Suppressor macrophage treated with lipopolysaccharide for 1 hour (primary cell): ENCODE data around the gene ARFGEF3.
"Not testable (repeated sequence)": the region's sequence is repeated elsewhere in the genome, so short reads cannot be mapped to it uniquely, and the experiment has no call there.

ENCODE experiments used
- DNase-seq, 3 donors: peaks; one replicate each; pipeline ENCODE4 v3.0.0-alpha.2; 2020 to 2022

The ARFGEF3 gene

DNA sequence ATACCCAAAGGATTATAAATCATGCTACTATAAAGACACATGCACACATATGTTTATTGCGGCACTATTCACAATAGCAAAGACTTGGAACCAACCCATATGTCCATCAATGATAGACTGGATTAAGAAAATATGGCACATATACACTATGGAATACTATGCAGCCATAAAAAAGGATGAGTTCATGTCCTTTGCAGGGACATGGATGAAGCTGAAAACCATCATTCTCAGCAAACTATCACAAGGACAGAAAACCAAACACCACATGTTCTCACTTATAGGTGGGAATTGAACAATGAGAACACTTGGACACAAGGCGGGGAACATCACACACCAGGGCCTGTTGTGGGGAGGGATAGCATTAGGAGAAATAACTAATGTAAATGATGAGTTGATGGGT lies 50.8 kb downstream of the ARFGEF3 start:
- DNase-seq: not testable (repeated sequence)

DNA sequence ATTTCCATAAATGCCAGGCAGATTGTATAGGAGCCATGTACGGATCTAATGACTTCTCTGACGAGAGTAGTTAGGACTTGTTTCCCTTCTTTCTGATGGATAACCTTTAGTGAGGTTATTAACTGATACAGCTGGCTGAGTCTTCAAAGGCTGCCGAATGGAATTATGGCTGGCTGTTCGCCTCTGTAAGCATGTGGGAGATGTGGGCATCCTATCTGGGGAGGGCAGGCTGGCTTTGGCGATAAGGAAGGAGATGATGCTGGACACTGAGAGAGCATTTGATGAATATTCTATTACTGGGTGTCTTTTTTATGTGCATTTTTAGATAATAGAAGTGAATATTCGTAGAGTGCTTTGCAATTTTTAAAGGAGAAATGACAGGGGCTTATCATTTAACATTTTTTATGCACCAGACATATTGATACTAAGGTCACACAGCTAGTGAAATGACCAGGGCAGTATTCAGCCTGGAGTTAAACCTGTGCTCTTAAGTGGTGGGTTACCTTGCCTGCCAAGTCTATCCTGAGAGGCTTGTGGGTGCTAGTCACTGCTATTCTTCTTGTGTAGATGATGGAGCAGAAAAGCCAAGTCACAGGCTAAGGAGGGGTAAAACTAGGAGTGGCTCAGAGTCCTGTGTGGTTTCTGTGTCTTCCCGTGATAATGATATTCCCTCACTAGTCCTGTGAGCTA lies 53.5 kb downstream of the ARFGEF3 start:
- no peak for DNase-seq

DNA sequence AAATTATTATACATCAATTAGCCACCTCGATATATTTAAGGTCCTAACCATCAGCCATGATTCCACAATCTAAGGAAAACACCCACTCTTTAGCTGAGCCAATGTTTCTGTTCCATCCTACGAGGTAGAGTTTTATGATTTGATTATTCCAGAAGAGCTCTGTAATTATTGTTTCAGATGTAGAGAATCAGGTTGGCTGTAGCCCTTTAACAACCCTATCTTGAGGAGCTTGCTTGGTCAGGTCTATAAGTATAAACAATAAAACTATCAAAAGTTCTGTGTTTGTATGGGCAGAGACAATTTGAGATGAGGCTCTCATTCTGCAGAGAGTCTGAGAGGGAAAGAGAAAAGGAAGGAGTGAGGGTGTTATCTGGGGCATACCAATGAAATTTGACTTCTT lies 56.7 kb downstream of the ARFGEF3 start, which contains the start of gene PBOV1:
Gene PBOV1, minus strand, starts transcription at position 43 of the 400 bp plus-strand sequence. CDS start 96 bp downstream, outside the sequence.
- no peak for DNase-seq

DNA sequence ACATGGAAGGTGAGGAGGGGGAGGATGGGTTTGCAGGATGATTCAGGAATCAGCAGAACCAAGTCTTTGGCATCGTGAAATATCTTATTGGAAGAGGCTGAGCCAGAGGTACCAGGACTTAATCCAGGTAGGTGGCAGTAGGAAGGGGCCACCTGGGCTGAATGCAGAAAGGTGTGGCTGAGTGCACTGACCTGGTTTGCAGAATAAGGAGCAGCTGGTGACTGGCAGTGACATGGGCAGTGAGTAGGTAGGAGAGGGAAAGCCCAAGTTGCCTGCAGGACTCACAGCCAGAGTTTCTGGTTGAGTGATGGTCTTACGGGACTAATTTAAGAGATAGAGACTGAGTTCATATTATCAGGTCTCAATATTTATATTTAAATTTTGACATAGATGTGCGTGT lies 57.7 kb downstream of the ARFGEF3 start:
- DNase-seq: no peak

DNA sequence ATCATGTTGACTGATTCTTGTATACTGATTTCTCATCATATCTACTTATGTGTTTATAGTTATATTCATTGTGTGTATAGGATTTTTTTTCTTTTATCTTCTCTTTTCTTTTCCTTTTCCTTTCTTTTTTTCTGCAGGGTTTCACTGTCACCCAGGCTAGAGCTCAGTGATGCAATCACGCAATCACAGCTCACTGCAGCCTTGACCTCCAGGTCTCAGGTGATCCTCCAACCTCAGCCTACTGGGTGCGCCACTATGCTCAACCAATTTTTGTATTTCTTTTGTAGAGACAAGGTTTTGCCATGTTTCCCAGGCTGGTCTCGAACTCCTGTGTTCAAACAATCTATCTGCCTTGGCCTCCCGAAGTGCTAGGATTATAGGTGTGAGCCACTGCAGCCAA lies 58.2 kb downstream of the ARFGEF3 start:
- DNase-seq: no peak

DNA sequence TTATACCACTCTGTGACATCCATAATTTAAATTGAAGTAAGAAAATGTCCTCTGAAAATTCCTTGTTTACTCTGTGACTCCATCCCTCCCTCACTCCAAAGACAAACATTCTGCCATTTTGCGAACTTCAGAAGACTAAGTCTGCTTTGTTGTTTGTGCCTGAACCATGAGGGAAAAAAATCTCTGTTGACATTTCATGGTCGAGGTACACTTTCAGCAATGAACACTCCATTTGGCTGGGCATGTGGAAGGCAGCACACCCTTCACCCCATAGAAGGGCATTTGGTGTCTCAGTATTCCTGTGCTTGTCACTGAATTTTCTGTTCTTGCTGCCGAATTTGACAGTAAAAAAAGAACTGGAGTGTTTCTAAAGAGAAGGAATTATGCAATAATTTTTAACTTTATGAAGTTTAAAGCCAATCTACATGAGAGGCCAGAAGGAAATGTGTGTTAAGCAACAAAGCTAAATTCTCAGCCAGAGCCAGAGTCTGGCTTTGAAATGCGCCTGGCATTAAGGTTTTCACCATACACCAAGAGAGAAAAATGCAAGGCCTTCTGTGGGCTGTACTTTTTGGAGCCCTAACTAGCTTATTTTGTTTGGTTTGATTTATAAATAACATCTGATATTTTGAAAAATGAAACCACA lies 61.3 kb downstream of the ARFGEF3 start:
- no peak for DNase-seq

DNA sequence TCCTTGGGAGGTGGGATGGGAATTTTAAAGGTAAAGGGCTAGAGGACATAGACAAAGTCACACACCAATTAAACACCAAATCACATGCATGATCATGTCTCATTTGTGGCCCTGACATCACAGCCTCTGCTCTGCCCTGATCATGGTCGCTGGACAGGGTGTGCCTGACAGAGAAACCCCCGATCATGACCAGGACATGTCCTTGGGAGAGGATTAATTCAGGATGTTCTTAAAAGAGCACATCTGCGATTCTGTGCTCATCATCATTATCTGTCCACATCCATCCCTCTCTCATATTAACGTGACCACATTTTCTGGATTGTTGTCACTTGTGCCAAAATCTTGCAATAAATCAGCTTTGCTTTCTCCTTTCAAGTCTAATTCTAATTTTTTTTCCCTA lies 64.2 kb downstream of the ARFGEF3 start:
- DNase-seq: no peak

DNA sequence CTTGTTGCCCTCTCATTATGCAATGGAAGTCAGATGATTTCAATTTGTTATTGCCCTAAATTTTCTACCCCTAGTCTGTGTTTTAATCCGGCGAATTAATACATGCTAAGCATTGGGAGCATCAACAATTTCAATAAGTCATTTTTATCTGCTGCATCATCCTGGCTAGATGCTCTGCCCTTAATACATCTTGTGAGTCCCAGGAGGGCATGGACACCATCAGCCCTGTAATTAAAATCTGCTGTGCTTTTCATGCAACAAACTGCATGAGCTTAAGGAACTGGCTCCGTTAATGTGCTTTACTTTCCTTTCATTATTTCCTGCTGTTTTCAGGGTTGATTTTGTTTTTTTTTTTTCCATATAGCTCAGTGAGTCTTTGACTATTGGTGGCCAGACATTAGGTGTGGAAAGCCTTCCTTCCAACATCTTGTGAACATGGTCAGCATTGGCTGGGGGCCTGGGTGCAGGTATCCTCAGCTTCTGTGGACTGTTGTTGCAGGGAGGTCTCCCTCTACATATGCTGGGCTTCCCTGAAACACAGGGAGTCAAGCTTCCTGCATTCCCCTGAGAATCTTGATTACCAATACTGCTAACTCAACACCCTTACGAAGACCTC lies 65.1 kb downstream of the ARFGEF3 start:
- no peak for DNase-seq

DNA sequence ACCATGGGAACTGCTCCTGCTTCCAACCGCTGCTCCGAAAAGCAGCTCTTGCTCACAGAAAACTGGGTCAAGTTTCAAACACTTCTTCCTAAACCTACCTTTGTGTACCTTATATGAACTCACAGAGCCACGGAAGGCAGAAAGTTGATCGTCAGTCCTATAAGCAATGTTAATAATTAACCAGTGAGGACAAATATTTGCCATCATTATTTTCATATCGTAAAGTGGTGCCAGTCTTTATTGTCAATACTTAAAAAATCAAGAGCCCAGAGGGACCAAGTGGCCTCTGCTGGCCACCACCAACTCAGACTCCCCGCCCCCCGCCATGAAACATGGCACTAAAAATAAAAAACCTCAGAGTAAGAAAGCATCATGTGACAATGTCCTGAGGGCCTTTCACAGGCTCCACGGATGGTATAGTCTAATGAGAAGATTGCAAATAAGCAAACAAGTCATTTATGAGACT lies 65.6 kb downstream of the ARFGEF3 start:
- no peak for DNase-seq

DNA sequence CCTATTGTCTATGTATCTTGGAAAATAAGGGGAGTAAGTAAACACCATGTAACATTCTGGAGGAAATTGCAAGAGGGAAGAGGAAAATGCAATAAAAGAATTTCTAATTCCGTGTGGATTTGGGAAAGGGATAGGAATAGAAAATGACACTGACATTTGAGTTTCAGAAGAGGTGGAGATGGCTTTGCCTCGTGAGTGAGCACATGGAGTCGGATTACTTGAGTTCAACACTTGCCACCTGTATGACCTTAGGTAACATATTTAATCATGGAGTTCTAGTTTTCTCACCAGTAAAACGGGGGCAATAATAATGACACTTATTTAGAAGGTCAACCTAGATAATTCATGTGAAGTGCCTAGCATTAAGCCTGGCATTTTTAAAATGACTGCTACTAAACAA lies 67.3 kb downstream of the ARFGEF3 start:
- DNase-seq: no peak

DNA sequence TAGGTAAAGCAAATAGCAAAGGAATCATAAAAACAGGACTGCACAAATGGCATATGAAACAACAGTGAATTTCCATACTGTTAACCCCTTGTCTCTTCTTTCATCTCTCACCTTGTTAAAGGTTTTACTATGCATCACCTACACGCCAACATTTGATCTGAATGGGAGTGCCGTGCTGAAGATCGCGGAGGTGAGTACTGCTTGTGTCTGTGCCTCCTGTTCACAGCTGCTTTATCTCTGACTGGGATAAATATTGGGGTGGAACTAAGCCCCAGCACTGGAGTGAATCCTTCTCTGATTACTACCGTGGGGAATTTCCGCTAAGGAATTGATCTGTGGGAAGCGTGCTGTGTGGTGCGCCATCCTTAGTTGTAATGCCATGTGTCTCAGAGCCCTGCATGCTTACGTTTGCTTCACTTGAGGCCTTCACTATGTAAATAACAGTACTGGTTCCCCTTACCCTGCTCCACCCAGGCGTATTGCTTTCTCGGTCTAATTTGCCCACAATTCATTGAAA lies 68.0 kb downstream of the ARFGEF3 start:
- no peak for DNase-seq

DNA sequence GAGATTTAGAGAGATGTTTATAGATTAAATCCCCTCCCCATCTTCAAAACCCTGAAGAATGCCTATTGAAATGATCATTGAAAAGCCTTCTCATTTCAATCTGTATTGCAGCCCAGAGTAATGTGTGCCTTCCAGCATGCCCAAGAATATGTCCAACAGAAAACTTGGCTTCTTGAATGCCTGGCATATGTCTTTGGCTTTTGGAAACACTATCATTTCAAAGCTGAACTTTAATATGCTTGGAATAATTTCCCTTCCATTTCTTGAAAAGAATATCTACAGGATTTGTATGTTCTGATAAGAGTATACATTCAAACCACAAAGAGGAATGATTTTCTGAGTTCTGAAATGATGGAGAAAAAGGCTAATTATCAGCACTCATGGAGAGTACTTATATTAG lies 68.5 kb downstream of the ARFGEF3 start:
- no peak for DNase-seq

DNA sequence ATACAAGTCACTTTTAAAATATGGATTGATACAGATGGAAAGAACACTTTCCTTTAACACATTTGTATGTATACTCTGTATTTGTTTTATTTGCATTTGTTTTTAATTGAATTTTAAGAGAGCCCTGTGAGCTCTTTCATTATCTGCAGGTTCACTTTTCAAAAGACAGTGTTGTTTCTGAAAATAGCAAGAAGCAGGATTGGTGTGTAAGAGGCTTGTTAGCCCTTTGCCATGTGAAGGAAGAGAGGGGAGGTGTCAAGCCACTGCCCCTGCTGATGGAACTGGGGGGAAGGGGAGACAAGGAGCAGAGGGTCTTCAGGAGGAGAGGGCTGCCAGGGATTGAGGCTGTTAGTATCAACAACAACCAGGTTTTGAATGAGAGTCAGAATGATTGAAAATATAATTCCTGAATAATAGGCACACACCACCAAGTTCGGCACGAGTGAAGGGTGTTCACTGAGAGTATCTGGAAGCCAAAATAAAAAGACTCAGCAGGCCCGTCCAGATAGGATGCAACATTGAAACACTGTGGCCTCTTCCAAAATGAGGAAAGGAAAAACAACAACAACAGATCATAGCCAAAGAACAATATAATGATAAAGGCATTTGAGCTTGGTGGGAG lies 69.1 kb downstream of the ARFGEF3 start:
- no peak for DNase-seq

DNA sequence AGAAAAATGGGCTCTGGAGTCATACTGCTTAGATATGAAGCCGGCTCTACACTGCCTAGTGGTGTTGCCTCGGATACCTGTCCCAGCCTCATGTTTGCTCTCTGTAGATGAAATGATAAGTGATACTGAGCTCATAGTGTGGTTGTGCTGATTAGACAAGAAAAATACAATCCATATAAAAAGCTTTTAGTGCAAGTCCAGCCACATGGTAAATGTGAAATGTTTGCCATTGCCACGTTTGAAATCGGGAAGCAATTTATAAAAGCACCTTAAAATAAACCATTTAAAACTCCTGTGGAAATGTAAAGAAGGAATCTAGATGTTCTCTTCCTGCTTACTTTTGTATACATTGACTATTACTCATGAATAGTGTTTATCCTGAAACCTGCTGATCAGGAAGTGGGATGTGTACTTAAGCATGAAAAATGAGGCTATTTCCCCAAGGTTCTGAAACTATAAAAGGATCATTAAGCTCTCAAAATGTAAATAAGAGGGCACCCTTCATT lies 69.7 kb downstream of the ARFGEF3 start:
- DNase-seq: no peak

DNA sequence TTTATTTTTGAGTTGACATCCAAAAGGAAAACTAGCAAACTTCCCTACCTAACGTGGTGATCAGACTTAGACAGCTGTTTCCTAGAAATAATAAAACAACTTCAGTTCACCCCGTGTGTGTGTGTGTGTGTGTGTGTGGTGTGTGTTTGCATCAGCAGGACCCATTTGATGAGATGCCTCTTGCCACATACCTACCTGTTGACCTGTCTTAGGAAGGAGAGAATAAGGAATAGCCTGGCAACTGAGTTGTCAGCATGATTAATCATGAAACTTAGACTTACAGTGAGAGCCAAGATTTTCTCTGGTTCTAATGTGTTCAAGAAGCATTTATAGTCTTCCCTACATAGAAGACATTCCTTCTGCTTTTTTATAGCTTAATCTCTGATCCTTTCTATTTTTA lies 72.6 kb downstream of the ARFGEF3 start:
- DNase-seq: no peak

DNA sequence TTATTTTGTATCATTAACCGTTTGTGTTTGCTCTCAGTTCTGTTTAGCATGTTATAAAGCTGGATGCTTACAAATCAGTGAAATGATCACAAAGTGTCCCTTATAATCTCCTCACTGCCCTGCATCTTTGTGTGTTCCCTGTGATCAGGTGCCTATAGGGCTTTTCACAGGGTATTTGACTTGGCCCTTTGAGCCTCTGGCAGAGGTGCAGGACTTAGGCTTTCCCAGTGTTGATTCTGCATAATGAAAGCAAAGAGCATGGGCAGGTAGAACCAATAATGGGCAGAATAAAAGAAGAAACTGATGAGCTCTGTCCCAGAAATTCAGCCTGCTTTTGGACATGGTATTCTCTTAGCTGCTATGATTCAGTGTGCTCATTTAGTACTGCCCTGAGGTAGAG lies 73.5 kb downstream of the ARFGEF3 start:
- no peak for DNase-seq

DNA sequence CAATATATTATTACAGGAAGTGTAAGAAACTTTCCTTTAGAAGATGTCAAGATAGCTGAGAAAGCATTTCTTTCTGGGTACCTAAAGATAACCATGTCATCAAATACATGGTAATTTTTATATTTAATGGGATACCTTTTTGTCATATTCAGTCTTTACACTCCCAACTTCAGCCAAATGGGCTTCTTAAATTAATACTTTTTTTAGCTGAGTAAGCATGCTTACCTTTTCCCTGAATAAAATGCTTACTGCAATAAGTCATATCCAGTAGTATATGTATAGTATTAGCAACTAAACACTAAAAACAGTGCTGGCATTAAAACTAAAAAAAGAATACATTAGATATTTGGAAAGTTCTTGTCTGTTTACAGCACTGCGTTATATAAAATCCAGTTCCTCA lies 74.0 kb downstream of the ARFGEF3 start:
- DNase-seq: no peak

DNA sequence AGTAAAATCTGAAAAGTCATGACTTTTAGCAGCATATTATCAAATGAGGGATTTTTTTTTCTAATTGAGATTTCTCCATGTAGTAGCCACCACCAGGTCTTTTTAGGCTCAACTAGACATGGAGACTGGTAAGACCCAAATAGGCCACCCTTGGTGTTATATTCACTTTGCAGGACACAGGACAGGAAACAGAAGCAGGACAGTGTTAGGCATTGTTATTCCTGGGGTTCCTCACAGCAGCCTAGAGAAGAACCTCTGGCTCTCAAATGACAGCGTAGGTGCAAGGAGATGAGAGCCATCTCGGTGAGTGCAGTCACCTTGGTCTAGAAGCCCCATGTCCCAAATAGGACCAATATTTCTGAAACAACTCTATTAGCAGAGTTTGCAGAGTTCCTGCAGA lies 75.7 kb downstream of the ARFGEF3 start:
- DNase-seq: no peak

DNA sequence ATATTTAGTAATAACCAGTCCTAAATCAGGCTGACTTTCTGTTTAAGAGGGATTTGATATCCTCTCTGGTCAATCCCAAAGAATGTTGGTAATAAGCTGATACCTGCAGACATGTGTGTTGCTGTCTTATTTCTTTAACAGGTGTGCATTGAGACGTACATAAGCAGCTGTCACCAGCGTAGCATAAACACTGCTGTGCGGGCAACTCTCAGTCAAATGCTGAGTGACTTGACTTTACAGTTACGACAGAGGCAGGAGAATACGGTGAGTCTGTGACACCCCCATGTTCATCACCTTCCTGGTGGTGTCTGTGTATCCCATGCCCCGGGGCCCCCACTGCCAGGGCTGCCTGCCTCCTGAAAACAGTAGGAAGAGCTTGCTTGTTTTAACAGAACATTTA lies 76.6 kb downstream of the ARFGEF3 start:
- no peak for DNase-seq

DNA sequence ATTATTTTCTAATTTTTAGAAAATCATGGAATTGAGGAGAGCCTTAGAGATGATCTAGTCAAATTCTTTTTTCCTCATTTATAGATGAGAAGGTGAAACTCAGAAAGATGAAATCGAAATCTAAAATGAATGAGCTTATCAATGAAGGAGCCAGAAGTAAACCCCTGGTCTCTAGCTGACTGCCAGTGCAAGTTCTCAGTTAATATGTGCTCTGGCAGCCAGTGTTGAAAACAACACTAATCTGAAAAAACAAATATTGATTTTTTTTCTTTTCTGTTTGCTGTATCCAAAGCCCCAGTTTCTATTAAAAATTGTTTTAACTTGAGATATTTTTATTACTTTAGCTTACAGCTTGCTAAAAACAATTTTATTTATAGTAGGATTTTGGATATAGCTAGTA lies 78.0 kb downstream of the ARFGEF3 start:
- no peak for DNase-seq

DNA sequence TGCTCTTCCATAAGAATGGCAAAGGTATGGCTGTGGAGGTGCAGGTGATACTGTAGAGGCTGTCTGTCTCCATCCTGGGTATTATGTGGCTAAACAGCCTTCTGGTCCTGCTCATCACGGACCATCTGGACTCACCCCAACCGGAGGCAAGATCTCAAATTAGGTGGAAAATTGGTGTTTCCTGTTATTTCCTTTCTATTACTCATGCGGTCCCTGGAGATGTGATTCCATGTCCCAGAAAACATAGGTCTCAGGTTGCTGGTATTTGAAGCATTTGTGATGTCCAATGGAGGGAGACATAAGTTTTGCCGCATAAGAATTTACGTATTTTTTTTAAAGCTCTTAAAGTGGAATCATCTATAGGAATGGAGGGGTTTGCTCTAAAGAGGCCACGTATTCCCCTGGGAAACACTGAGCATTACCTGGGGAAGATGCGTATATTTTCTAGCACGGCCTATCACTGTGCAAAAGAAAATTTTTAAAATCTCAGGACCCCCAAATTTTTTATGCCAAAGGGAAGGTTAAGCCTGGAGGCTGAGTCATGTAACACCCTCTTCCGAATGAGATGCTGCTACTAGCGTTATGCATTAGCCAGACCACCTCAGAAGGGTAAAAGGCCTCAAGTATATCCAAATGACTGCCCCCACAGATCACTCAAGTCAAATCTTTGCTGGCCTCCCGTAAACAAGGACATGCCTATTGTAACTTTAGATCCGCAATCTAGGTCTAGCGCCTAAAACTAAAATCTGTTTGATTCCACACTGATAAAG lies 78.9 kb downstream of the ARFGEF3 start:
- no peak for DNase-seq

DNA sequence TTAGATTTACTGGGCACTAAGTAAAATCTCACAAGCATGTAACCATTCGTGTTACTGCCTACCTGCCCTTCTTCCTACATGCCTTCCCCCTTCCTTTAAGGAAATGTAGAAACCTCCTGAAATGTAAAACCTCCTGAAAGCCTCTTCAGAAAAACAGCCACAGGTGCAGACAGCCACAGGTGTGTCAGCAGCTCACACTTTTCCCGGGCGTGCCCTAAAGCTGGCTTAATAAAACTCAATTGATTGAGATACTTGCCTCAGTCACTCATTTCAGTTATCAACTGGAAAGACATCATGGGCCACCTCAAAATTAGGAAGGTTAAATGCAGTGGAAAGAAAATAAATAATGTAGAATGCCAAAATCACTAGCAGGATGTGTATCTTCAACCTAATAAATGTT lies 79.6 kb downstream of the ARFGEF3 start:
- DNase-seq: no peak

DNA sequence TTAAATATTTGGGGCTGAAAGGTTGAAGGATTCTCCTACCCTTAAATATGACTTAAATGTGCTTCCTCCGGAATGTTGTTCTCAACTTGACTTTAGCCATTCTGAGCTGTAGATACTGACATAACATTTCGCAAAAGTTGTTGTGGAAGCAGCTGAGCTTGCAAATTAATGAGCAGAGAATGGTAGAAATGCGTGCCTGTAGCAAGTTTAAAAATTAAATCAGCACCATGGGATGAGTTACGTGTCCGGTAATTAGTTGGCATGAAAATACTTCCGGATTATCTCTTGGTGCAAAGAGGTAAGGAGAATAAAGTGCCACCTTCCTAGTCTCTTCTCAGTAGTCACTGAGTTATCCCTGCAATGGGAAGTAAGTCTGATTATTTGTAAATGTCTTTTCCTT lies 80.2 kb downstream of the ARFGEF3 start:
- no peak for DNase-seq
